Neural cell (in vitro differentiated cells): ENCODE data around the gene TPST2. TPM values are rescaled to one million over a fixed set of nuclear protein-coding genes. Genes with fewer than 3 reads are reported as not detected.

Source experiments
- H2AFZ ChIP-seq: fragments of 200-600, 300-800 bp; sonication (generic), shearing (Covaris generic); 2 replicates; pipeline ENCODE4 v1.6.0; 2014; ENCODE audit warnings: low read depth, mild to moderate bottlenecking, antibody characterized with exemption, low read length, moderate library complexity
- H3F3A ChIP-seq: fragments of 200-600 bp; shearing (Covaris generic); 2 replicates; pipeline ENCODE4 v1.6.1; 2016; ENCODE audit warnings: mild to moderate bottlenecking, moderate library complexity, mixed read lengths, antibody characterized with exemption, low read length; ENCODE audit not compliant: insufficient read depth, poor library complexity, severe bottlenecking
- H3K27ac ChIP-seq: fragments of 200-600, 300-800 bp; sonication (generic), shearing (Covaris generic); 2 replicates; pipeline ENCODE4 v1.5.1; 2014; ENCODE audit warnings: mild to moderate bottlenecking, low read length, moderate library complexity
- H3K27me3 ChIP-seq: fragments of 300-800, 200-600 bp; sonication (generic), shearing (Covaris generic); 2 replicates; pipeline ENCODE4 v1.6.0; 2014; ENCODE audit warnings: mild to moderate bottlenecking, low read depth, low read length, moderate library complexity; ENCODE audit not compliant: insufficient read depth
- H3K36me3 ChIP-seq: fragments of 300-800, 200-600 bp; sonication (generic), shearing (Covaris generic); 2 replicates; pipeline ENCODE4 v1.5.1; 2014; ENCODE audit warnings: mild to moderate bottlenecking, antibody characterized with exemption, low read length, moderate library complexity; ENCODE audit not compliant: insufficient read depth
- H3K4me2 ChIP-seq: fragments of 300-800, 200-600 bp; sonication (generic), shearing (Covaris generic); 2 replicates; pipeline ENCODE4 v1.6.0; 2014; ENCODE audit warnings: mild to moderate bottlenecking, low read length
- H3K4me3 ChIP-seq: fragments of 300-800, 200-600 bp; sonication (generic), shearing (Covaris generic); 2 replicates; pipeline ENCODE4 v1.5.1; 2014; ENCODE audit warnings: mild to moderate bottlenecking, low read length, moderate library complexity
- H3K79me2 ChIP-seq: fragments of 200-600 bp; shearing (Covaris generic); replicated peaks from 2 replicates; pipeline ENCODE4 v1.6.0; 2014; ENCODE audit warnings: mild to moderate bottlenecking, low read length, moderate library complexity; ENCODE audit not compliant: insufficient read depth
- H3K9ac ChIP-seq: fragments of 300-800, 200-600 bp; sonication (generic), shearing (Covaris generic); 2 replicates; pipeline ENCODE4 v1.6.1; 2016; ENCODE audit warnings: mild to moderate bottlenecking, low read length, mixed read lengths
- H3K9me2 ChIP-seq: fragments of 200-600 bp; shearing (Covaris generic); 2 replicates; pipeline ENCODE4 v1.6.1; 2016; ENCODE audit warnings: mild to moderate bottlenecking, low read length, mixed read lengths; ENCODE audit not compliant: insufficient read depth
- H3K9me3 ChIP-seq: fragments of 200-600, 300-800 bp; sonication (generic), shearing (Covaris generic); 2 replicates; pipeline ENCODE4 v1.6.1; 2016; ENCODE audit warnings: mild to moderate bottlenecking, mixed run types, low read length, moderate library complexity, mixed read lengths
- H4K20me1 ChIP-seq: fragments of 200-600 bp; shearing (Covaris generic); 2 replicates; pipeline ENCODE4 v1.6.1; 2016; ENCODE audit warnings: mild to moderate bottlenecking, mixed run types; ENCODE audit not compliant: insufficient read depth
- CTCF ChIP-seq: fragments of 450-650 bp; IDR thresholded peaks from 2 replicates; pipeline ENCODE4 v1.5.1; 2014; ENCODE audit warnings: antibody characterized with exemption, mild to moderate bottlenecking, moderate library complexity; ENCODE audit not compliant: poor library complexity, severe bottlenecking
- EP300 ChIP-seq: fragments of 450-650 bp; conservative IDR thresholded peaks from 2 replicates; pipeline ENCODE4 v1.6.1; 2014; ENCODE audit warnings: antibody characterized with exemption, mild to moderate bottlenecking, moderate library complexity; ENCODE audit not compliant: poor library complexity, severe bottlenecking
- EZH2 ChIP-seq: fragments of 200-600, 300-800 bp; shearing (Covaris generic), sonication (generic); IDR thresholded peaks from 2 replicates; pipeline ENCODE4 v1.6.1; 2014; ENCODE audit warnings: antibody characterized with exemption, low read length, borderline replicate concordance, mild to moderate bottlenecking; ENCODE audit not compliant: insufficient read depth, poor library complexity, severe bottlenecking
- MXI1 ChIP-seq: fragments of 450-650 bp; conservative IDR thresholded peaks from 2 replicates; pipeline ENCODE4 v1.6.1; 2014; ENCODE audit warnings: antibody characterized with exemption, mild to moderate bottlenecking; ENCODE audit not compliant: poor library complexity, severe bottlenecking
- POLR2AphosphoS5 ChIP-seq: IDR thresholded peaks from 2 replicates; pipeline ENCODE4 v1.6.1; 2012
- RAD21 ChIP-seq: fragments of 450-650 bp; conservative IDR thresholded peaks from 2 replicates; pipeline ENCODE4 v1.6.1; 2014; ENCODE audit warnings: antibody characterized with exemption, mild to moderate bottlenecking, moderate library complexity
- REST ChIP-seq: IDR thresholded peaks from 2 replicates; pipeline ENCODE4 v1.6.1; 2012; ENCODE audit warnings: borderline replicate concordance
- SMC3 ChIP-seq: fragments of 450-650 bp; conservative IDR thresholded peaks from 2 replicates; pipeline ENCODE4 v1.6.1; 2014; ENCODE audit warnings: antibody characterized with exemption, mild to moderate bottlenecking, moderate library complexity; ENCODE audit not compliant: poor library complexity
- TAF1 ChIP-seq: IDR thresholded peaks from 2 replicates; pipeline ENCODE4 v1.6.1; 2012; ENCODE audit warnings: low read depth
- polyA plus RNA-seq: library from polyadenylated mRNA; depleted of rRNA; stranded (reverse); fragments of >200 nt; gene quantifications from 2 replicates; pipeline ENCODE4 v1.2.3, GENCODE V29; 2014

TPST2 gene
- polyA plus RNA-seq, 1 donor from 2014 or later: 16.6 TPM

GRCh38 chr22:26585104-26585790, 4.7 kb downstream of the TPST2 start:
- no peak for TF ChIP-seq MXI1
- TF ChIP-seq SMC3: no peak
- TF ChIP-seq EZH2: no peak
- TF ChIP-seq RAD21: no peak
- TF ChIP-seq POLR2AphosphoS5: no peak
- TF ChIP-seq CTCF: no peak
- TF ChIP-seq TAF1: no peak
- TF ChIP-seq EP300: no peak
- TF ChIP-seq REST: no peak
- H3K9me3 ChIP-seq: no peaks in the 10 kb centered on the region
- H3K27ac ChIP-seq: no peak overlapping the region
- H3F3A ChIP-seq: no peaks in the 10 kb centered on the region
- no peak overlapping the region for H3K9ac ChIP-seq
- no peaks in the 10 kb centered on the region for H3K9me2 ChIP-seq
- H4K20me1 ChIP-seq: no peaks in the 10 kb centered on the region
- no peak overlapping the region for H3K4me2 ChIP-seq
- no peaks in the 10 kb centered on the region for H3K27me3 ChIP-seq
- no peaks in the 10 kb centered on the region for H3K36me3 ChIP-seq
- no peaks in the 10 kb centered on the region for H3K79me2 ChIP-seq
- no peak overlapping the region for H3K4me3 ChIP-seq
- no peak overlapping the region for H2AFZ ChIP-seq

- H3K9ac ChIP-seq: no peak overlapping the region
- H3K79me2 ChIP-seq: no peaks in the 10 kb centered on the region
Measured at GRCh38 chr22:26584010-26584409, 5.9 kb downstream of the TPST2 start.

More at GRCh38 chr22:26584010-26584409, 5.9 kb downstream of the TPST2 start:
- TF ChIP-seq RAD21 (no peak), SMC3 (no peak), REST (no peak), EZH2 (no peak), MXI1 (no peak), TAF1 (no peak), POLR2AphosphoS5 (no peak), CTCF (no peak), EP300 (no peak)
- H3K27ac ChIP-seq: no peak overlapping the region
- H3K27me3 ChIP-seq: no peaks in the 10 kb centered on the region
- H3F3A ChIP-seq: no peaks in the 10 kb centered on the region
- no peaks in the 10 kb centered on the region for H3K9me2 ChIP-seq
- H3K4me2 ChIP-seq: no peak overlapping the region
- H4K20me1 ChIP-seq: no peaks in the 10 kb centered on the region
- no peak overlapping the region for H2AFZ ChIP-seq
- no peak overlapping the region for H3K4me3 ChIP-seq
- H3K9me3 ChIP-seq: no peaks in the 10 kb centered on the region
- no peaks in the 10 kb centered on the region for H3K36me3 ChIP-seq
